K562 (cell line): ENCODE measurements around the gene MALAT1. TPM values are rescaled to one million over a fixed set of nuclear protein-coding genes. Genes with fewer than 3 reads are reported as not detected.
A peak's percentile ranks its signal among the peaks of the same experiment; 100 is the strongest.

Experiments used
- CHCHD3 ChIP-seq: fragments of 250-450 bp; sonication (Bioruptor Pico); IDR thresholded peaks from 2 replicates; pipeline ENCODE4 v2.1.2; 2022; ENCODE audit warnings: mild to moderate bottlenecking
- DDX20 ChIP-seq: fragments of 450-650 bp; IDR thresholded peaks from 2 replicates; pipeline ENCODE4 v1.6.1; 2016; ENCODE audit warnings: missing genetic modification characterization, low read depth, mild to moderate bottlenecking, missing compliant biosample characterization, moderate library complexity
- FIP1L1 ChIP-seq: fragments of 200-400 bp; formaldehyde crosslinking; IDR thresholded peaks from 2 replicates; pipeline ENCODE4 v1.6.1; 2018; ENCODE audit warnings: mild to moderate bottlenecking, low read depth, low read length; ENCODE audit not compliant: poor library complexity, severe bottlenecking
- POLR2AphosphoS2 ChIP-seq: IDR thresholded peaks from 2 replicates; pipeline ENCODE4 v1.6.1; 2012; ENCODE audit warnings: low read length, improper control_type of control experiment
- SNIP1 ChIP-seq: fragments of 450-650 bp; IDR thresholded peaks from 2 replicates; pipeline ENCODE4 v1.7.1; 2017; ENCODE audit warnings: low read depth, mild to moderate bottlenecking
- ZNF12 ChIP-seq: sonication (generic); formaldehyde crosslinking; IDR thresholded peaks from 2 replicates; pipeline ENCODE4 v1.4.0; 2020; ENCODE audit warnings: mild to moderate bottlenecking, missing genetic modification reagents
- ZNF143 ChIP-seq: sonication (generic); formaldehyde crosslinking; IDR thresholded peaks from 2 replicates; pipeline ENCODE4 v1.9.0; 2022; ENCODE audit warnings: mild to moderate bottlenecking, missing genetic modification reagents
- ZNF24 ChIP-seq: fragments of 450-650 bp; IDR thresholded peaks from 2 replicates; pipeline ENCODE4 v1.6.1; 2016
- ZNF77 ChIP-seq: fragments of 250-450 bp; sonication (Bioruptor Pico); IDR thresholded peaks from 2 replicates; pipeline ENCODE4 v1.5.0; 2020
- polyA plus RNA-seq, 8 experiments: library from polyadenylated mRNA; depleted of rRNA in 4 of 8; stranded (reverse) in 5 of 8; unstranded in 3 of 8; fragments of >200 nt; fragmentation: Nextera tagmentation in 2 of 8; fragmentation: Illumina TruSeq in 1 of 8; extraction: Ambion mirVana in 2 of 8; extraction: Trizol in 1 of 8; gene quantifications; 2 replicates each; pipeline versions ENCODE4 v1.2.1 to v1.2.3, GENCODE V29; 2011 to 2014; ENCODE audit warnings: inconsistent platforms in 1 of 8, missing spikeins in 1 of 8
- total RNA-seq, 7 experiments: library from RNA; depleted of rRNA in 6 of 7; stranded (reverse); fragments of >200 nt in 6 of 7; fragmentation: Illumina TruSeq in 2 of 7; extraction: Trizol in 2 of 7; gene quantifications; 2 replicates each; pipeline versions ENCODE4 v1.2.1 to v1.2.3, GENCODE V29; 2011 to 2021; ENCODE audit warnings: low replicate concordance in 1 of 7
- TF ChIP-seq, protein P1 (sequence below): sonication (generic); formaldehyde crosslinking; IDR thresholded peaks from 2 replicates; pipeline ENCODE4 v1.8.1; 2023; ENCODE audit warnings: missing genetic modification reagents, mild to moderate bottlenecking, borderline replicate concordance
- TF ChIP-seq, protein P2 (sequence below): fragments of 450-650 bp; IDR thresholded peaks from 2 replicates; pipeline ENCODE4 v1.6.1; 2016
- TF ChIP-seq, protein P3 (sequence below): fragments of 250-450 bp; sonication (Bioruptor Pico); IDR thresholded peaks from 2 replicates; pipeline ENCODE4 v1.8.0; 2022; ENCODE audit warnings: inconsistent platforms
- TF ChIP-seq, protein P4 (sequence below): conservative IDR thresholded peaks from 2 replicates; pipeline ENCODE4 v1.6.1; 2011; ENCODE audit warnings: low read depth, mild to moderate bottlenecking, low read length; ENCODE audit not compliant: control insufficient read depth
- TF ChIP-seq, protein P5 (sequence below): IDR thresholded peaks from 2 replicates; pipeline ENCODE4 v1.6.1; 2011; ENCODE audit not compliant: insufficient read length; ENCODE audit errors: extremely low read depth
- TF ChIP-seq, protein P6 (sequence below): fragments of 250-450 bp; sonication (Bioruptor Pico); IDR thresholded peaks from 2 replicates; pipeline ENCODE4 v1.4.0; 2020; ENCODE audit warnings: mild to moderate bottlenecking

MALAT1 gene
- total and polyA plus RNA-seq, 9 of the 15 experiments (the other 6 are each of a cell fraction or from before 2014, with no cell fraction given), result 363 to 8,715 (median 2,351) TPM

DNA sequence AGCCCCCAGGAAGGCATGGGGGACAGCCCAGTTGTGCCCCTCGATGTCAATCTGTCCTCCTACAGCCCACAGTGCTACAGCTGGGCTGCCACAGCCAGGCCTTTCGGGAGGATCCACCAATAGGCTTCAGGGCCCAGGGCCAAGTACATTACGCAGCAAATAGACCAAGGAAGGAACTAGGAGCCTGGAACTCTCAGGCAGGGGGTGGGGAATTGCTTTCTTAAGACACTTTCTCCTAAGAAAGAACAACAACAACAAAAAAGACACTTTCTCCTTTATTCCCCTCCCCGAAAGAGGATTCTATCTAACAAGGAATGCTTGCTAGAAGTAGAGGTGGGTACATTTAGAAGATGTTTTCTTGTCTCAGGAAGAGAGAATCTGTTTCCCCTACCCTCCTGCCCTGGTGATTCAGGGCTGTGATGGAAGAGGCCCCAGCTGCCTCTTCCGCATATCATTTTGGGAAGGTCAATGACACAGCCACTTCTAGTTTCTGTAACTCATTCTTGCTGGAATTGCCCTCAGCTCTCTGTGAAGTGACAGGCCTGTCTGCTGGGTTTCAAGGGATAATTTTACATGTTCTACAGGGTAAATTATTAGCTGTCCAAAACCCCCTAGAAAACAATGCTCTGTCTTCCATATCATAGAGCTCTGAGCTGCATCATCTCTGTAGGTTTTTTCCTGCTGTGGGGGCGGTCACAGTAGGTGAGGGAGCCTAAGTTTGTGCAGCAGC, 6.0 kb upstream of the MALAT1 start (continued):
- TF ChIP-seq, protein P1, sequence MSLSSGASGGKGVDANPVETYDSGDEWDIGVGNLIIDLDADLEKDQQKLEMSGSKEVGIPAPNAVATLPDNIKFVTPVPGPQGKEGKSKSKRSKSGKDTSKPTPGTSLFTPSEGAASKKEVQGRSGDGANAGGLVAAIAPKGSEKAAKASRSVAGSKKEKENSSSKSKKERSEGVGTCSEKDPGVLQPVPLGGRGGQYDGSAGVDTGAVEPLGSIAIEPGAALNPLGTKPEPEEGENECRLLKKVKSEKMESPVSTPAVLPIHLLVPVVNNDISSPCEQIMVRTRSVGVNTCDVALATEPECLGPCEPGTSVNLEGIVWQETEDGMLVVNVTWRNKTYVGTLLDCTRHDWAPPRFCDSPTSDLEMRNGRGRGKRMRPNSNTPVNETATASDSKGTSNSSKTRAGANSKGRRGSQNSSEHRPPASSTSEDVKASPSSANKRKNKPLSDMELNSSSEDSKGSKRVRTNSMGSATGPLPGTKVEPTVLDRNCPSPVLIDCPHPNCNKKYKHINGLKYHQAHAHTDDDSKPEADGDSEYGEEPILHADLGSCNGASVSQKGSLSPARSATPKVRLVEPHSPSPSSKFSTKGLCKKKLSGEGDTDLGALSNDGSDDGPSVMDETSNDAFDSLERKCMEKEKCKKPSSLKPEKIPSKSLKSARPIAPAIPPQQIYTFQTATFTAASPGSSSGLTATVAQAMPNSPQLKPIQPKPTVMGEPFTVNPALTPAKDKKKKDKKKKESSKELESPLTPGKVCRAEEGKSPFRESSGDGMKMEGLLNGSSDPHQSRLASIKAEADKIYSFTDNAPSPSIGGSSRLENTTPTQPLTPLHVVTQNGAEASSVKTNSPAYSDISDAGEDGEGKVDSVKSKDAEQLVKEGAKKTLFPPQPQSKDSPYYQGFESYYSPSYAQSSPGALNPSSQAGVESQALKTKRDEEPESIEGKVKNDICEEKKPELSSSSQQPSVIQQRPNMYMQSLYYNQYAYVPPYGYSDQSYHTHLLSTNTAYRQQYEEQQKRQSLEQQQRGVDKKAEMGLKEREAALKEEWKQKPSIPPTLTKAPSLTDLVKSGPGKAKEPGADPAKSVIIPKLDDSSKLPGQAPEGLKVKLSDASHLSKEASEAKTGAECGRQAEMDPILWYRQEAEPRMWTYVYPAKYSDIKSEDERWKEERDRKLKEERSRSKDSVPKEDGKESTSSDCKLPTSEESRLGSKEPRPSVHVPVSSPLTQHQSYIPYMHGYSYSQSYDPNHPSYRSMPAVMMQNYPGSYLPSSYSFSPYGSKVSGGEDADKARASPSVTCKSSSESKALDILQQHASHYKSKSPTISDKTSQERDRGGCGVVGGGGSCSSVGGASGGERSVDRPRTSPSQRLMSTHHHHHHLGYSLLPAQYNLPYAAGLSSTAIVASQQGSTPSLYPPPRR, result no peak
- TF ChIP-seq ZNF77 (no peak), CHCHD3 (no peak), DDX20 (tag) (no peak), SNIP1 (no peak), POLR2AphosphoS2 (no peak), ZNF143 (CRISPR knock-in tag) (no peak), ZNF12 (CRISPR knock-in tag) (no peak), FIP1L1 (no peak), ZNF24 (no peak; the same call in 1 of the 2 replicates)
- TF ChIP-seq, protein P2, sequence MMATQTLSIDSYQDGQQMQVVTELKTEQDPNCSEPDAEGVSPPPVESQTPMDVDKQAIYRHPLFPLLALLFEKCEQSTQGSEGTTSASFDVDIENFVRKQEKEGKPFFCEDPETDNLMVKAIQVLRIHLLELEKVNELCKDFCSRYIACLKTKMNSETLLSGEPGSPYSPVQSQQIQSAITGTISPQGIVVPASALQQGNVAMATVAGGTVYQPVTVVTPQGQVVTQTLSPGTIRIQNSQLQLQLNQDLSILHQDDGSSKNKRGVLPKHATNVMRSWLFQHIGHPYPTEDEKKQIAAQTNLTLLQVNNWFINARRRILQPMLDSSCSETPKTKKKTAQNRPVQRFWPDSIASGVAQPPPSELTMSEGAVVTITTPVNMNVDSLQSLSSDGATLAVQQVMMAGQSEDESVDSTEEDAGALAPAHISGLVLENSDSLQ, result peak; percentile 37; the same call in 1 of the 2 replicates
- TF ChIP-seq, protein P3, sequence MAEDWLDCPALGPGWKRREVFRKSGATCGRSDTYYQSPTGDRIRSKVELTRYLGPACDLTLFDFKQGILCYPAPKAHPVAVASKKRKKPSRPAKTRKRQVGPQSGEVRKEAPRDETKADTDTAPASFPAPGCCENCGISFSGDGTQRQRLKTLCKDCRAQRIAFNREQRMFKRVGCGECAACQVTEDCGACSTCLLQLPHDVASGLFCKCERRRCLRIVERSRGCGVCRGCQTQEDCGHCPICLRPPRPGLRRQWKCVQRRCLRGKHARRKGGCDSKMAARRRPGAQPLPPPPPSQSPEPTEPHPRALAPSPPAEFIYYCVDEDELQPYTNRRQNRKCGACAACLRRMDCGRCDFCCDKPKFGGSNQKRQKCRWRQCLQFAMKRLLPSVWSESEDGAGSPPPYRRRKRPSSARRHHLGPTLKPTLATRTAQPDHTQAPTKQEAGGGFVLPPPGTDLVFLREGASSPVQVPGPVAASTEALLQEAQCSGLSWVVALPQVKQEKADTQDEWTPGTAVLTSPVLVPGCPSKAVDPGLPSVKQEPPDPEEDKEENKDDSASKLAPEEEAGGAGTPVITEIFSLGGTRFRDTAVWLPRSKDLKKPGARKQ, result no peak
- TF ChIP-seq, protein P4, sequence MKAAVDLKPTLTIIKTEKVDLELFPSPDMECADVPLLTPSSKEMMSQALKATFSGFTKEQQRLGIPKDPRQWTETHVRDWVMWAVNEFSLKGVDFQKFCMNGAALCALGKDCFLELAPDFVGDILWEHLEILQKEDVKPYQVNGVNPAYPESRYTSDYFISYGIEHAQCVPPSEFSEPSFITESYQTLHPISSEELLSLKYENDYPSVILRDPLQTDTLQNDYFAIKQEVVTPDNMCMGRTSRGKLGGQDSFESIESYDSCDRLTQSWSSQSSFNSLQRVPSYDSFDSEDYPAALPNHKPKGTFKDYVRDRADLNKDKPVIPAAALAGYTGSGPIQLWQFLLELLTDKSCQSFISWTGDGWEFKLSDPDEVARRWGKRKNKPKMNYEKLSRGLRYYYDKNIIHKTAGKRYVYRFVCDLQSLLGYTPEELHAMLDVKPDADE, result no peak
- TF ChIP-seq, protein P5, sequence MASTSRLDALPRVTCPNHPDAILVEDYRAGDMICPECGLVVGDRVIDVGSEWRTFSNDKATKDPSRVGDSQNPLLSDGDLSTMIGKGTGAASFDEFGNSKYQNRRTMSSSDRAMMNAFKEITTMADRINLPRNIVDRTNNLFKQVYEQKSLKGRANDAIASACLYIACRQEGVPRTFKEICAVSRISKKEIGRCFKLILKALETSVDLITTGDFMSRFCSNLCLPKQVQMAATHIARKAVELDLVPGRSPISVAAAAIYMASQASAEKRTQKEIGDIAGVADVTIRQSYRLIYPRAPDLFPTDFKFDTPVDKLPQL, result no peak
- TF ChIP-seq, protein P6, sequence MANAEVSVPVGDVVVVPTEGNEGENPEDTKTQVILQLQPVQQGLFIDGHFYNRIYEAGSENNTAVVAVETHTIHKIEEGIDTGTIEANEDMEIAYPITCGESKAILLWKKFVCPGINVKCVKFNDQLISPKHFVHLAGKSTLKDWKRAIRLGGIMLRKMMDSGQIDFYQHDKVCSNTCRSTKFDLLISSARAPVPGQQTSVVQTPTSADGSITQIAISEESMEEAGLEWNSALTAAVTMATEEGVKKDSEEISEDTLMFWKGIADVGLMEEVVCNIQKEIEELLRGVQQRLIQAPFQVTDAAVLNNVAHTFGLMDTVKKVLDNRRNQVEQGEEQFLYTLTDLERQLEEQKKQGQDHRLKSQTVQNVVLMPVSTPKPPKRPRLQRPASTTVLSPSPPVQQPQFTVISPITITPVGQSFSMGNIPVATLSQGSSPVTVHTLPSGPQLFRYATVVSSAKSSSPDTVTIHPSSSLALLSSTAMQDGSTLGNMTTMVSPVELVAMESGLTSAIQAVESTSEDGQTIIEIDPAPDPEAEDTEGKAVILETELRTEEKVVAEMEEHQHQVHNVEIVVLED (CRISPR knock-in tag), result no peak
